ENCODE measurements around the gene PRKACB.

- no peak for TF ChIP-seq CTCF (IDR thresholded peaks at IDR 0.05)
- no peak for TF ChIP-seq POLR2A (IDR thresholded peaks at IDR 0.05)
Observed at GRCh38 chr1:84272401-84272800, 128.3 kb downstream of the PRKACB start.
